HG02763 (cell line): ENCODE measurements around the gene RAB6B.

Experiments used
- ATAC-seq: cut with Tn5 transposase; IDR thresholded peaks from one replicate; pipeline ENCODE4 v1.9.1; 2021; ENCODE audit warnings: mild to moderate bottlenecking, moderate library complexity; ENCODE audit not compliant: unreplicated experiment

RAB6B gene

DNA sequence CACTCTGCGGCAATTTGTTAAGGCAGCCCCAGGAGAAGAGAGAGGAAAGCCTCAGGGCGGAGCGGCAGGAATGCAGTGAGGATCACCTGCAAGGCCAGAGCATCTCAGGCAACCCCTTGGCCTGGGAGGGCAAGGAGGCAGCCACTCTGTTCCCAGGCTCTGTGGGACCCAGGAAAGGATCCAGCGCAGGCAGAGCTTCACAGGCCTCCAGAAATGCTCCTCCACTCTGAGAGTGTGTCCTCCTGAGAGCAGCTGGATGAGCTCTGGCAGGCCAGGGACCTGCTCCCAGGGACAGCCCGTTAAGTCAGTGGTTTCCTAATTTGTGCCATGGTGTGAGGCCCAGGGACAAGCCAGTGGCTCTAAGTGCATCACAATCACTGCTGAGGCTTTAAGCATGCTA is 35.2 kb downstream of the RAB6B start:
- no peak for ATAC-seq

- no peak for ATAC-seq
Measured at GRCh38 chr3:133859381-133860234, 36.1 kb downstream of the RAB6B start.

DNA sequence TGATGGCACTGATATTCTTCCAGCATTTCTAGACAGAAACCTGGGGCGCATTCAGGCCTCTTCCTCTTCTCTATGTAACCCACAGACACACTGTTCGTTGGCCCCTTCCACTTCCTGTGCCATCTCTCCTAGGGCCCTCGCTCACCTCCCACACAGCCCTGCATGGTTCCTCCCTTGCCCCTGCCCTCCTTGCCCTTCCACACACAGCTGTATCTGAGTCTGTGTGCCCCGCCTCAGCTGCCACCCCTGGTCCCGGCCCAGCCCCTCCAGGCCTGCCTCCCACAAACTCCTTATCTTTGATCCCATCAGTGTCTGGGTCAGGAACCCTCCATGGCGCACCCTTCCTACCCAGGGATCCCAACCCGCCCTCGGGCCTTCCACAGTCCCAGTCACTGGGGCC is 37.9 kb downstream of the RAB6B start:
- ATAC-seq = no peak

DNA sequence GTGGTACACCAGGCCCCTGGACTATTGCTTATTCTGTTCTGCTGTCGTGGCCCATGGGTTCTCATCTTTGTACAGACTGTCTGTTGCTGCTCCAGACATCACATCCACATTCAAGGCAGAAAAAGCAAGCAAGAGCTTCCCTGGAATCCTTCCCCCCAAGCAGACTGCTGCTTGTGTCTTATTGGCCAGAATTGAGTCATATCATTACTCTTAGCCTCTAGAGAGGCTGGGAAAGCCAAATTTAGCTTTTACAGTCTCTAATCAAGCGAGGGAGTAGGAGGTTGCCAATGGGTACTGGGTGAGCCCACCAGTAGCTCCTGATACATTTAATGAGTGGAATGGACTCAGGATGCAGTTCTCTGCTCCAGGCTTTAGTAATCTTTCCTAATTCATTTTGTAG is 39.4 kb downstream of the RAB6B start:
- ATAC-seq = no peak

GRCh38 chr3:133855772-133856171 is 39.9 kb downstream of the RAB6B start:
- ATAC-seq = no peak

GRCh38 chr3:133855002-133855370 is 40.7 kb downstream of the RAB6B start:
- ATAC-seq = no peak

DNA sequence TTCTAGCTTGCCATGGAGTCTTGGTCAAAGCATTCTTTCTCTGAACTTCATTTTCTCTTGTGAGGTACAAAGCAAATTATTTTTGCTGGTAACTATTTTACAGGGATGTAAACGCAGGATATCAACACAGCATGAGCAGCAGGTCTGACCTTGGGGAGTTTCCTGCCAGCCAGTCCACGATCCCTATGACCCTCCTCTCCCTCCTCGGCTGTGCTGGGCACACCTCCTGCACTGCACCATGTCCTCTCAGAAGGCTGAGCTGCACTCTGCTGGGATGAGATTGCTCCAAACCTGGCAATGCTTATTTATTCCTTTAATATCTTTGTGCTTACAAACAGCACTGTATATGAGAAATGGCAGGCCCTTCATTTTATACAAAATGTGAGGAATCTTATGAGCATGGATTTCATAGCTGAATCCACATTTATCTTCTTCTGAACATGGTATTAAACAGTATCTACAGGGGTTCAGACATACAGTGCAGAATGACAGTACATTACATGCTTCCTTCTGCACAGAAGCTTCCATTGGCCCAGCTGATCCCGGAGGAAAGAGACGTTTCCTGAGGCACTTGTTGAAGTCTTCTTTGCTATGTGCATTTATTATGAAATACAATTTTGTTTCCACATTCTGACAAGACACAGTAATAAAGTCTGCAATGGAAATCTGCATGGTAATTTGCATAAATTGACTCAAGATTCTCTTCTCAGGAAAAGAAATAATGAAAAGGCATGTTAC is 41.2 kb downstream of the RAB6B start:
- ATAC-seq = no peak

- ATAC-seq = no peak
Measured at GRCh38 chr3:133853925-133854227, 41.8 kb downstream of the RAB6B start.

DNA sequence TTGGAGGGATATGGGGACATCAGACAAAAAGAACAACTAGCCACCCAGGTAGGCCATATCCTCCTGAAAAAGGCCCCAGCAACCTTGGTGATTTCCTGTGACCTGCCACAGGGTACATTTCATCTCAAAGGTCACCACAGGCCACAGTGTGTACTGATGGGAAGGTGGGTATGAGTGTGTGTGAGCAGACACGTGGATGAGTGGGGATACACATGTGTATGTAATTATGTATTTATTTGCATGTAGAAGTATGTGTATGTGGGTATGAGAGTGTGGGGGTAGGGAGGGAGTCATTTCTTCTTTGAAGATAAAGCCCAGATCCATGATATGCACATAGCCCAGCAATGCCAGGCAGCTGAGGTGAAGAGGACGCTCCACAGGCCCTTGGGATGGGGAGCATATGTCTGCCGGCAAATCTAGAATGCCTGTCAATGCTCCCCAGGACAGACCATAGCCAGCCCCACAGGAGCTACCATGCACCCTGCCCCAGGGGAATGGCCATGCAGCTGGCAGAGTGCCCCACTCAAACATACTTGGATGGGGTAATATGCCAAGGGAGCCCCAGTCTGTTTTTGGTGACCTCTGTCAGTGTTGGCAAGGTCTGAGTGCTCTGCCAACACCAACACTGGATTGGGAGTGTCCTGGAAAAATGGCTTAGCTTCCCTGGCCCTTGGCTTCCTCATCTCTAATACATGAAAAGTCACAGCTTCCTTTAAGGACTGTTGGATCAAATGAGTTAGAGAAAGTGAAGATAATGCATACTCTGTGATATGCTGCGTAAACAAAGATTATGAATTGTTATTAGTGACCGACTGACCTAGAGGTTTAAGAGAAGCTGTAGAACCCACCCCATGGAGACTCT is 42.4 kb downstream of the RAB6B start:
- ATAC-seq = no peak

- ATAC-seq = no peak
Measured at GRCh38 chr3:133851931-133852330, 43.8 kb downstream of the RAB6B start.

DNA sequence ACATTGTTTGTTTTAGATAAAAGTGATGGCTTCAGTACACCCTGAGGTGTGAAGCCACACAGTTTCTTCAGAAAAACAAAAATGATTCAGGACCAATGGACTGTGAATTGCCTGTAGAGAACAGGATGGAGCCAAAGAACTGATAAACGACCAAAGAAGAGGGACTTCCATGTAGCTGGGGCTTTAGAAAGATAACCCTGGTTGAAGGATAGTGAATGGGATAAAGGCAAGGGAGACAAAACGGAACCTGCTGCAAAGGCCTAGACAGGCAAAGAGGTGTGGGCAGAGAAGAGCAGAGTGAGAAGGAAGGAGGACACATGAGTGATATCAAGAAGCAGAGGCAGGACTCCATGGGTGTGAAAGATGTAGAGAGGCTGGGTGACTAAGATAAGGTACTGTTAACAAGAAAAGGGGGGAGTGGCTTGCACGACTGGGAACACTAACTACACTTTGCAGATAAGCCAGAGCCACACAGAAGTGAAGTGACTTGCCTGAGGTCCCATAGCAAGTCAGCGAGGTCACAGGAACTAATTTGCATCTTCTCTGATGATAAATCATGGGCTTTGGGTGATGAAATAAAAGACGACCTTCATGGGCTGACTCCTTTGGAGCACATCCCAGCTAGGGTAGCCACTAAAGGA is 44.3 kb downstream of the RAB6B start:
- no peak for ATAC-seq

- ATAC-seq = no peak
Measured at GRCh38 chr3:133850034-133850433, 45.6 kb downstream of the RAB6B start.

DNA sequence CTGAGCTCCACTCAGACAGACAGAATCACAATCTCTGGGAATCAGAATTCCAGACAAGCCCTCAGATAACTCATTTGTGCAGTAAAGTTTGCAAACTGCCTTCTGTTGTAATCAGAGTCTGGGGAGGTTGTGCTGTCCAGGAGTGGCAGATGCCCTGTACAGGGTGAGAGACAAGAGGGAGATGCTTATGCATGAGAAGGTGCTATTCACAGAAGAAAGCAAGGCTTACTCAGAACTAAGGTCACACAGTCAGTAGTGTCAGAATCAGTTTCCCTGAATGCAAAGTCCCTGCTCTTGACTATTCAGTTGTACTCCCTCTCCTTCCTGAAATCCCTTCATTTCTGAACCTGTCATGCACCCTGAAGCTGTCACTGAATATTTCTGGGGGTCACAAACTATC is 46.3 kb downstream of the RAB6B start:
- no peak for ATAC-seq

GRCh38 chr3:133845127-133845526 is 50.6 kb downstream of the RAB6B start:
- no peak for ATAC-seq

DNA sequence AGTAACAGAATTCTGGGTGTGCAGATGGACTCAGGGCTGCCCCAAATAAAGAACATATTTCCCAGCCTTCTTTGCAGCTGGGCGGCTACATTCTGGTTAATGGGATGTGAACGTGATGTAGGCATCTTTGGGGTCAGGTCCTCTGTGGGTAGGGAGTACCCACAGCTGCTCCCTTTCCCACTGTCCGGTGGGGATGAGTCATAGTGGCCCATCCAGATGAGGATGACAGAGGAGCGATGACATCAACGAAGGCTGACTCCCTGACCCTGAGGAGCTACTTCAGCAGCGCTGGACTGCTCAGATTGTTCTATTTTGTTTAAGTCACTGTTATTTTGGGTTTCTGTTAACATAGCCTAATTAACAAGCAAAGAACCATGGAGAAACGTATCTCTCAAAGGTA is 52.0 kb downstream of the RAB6B start:
- no peak for ATAC-seq

GRCh38 chr3:133842158-133842557 is 53.5 kb downstream of the RAB6B start:
- no peak for ATAC-seq

GRCh38 chr3:133841196-133841595 is 54.5 kb downstream of the RAB6B start:
- no peak for ATAC-seq

- ATAC-seq = no peak
Measured at GRCh38 chr3:133840767-133841166, 54.9 kb downstream of the RAB6B start.

- ATAC-seq = no peak
Measured at GRCh38 chr3:133840055-133840737, 55.5 kb downstream of the RAB6B start.
